Measurements from ENCODE around the gene PRXL2C. TPM values are rescaled to one million over a fixed set of nuclear protein-coding genes. Genes with fewer than 3 reads are reported as not detected.
A peak's percentile ranks its signal among the peaks of the same experiment; 100 is the strongest.

Gene PRXL2C
- total and polyA plus RNA-seq, 2 of the 8 experiments (the other 6 are each of a cell fraction or from before 2014, with no cell fraction given), result 2.8 to 7.3 TPM

DNA sequence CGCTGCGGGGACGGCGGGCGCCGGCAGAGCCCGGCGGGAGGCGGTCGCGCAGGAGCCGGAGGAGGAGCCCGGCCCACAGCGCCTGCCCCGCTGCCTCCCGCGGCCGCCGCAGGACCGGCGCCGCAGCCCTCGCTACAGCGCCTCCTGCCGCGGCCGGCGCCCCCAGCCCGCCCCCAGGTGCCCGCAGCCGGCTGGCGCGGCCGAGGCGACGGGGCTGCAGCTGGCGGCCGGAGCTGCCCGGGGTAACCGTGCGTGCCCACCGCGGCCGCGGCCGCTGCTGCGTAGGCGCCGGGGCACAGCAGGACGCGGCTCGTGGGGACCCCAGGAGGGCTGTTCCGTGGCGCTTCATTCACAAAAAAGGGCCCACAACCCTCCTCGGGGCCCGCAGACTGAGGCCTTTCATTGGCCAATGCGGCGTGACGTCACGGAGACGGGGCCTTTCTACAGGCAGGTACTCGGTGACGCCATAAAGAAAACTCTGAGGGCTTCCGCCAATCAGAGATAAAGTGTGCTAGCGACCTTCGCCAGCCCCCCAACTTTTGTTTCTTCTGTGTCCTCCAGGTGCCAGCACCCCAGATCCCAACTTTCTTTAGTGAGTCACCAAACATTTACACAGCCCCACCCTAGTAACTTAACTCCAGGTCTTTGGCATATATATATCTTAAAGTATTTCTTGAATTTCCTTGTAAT is 35.5 kb downstream of the PRXL2C start, which contains the start of gene CDC14B:
TSS of gene CDC14B (minus strand) at position 353 of the 690 bp plus-strand sequence. CDS start 465 bp downstream, outside the sequence.
- peak; percentile 60 to 96 for DNase-seq (ENCODE audit: low read depth in 1 of 2, low spot score in 2 of 2)
- WGBS, 2 experiments (ENCODE audit: extremely low coverage in 1 of 2, insufficient coverage in 1 of 2, insufficient read length in 1 of 2, insufficient replicate concordance in 2 of 2, low coverage in 1 of 2, low lambda C conversion rate in 2 of 2, missing lambda C conversion rate in 1 of 2), result 1% methylated on average over 44 of the region's 66 CpGs; no CpG with 5 or more reads in 1 of the 2 experiments
- Histone ChIP-seq H4K20me1 (replicated peaks in 1 of 2; ENCODE audit: control insufficient read depth in 1 of 2, insufficient read depth in 2 of 2, low read length in 2 of 2) (peaks cover 15% of the 10 kb centered on the region in 2 experiments), H3K36me3 (ENCODE audit: control insufficient read depth in 2 of 4, insufficient read depth in 4 of 4, low read length in 3 of 4) (no peaks in the 10 kb centered on the region), H3K14ac (ENCODE audit: insufficient read length) (no peak within 1 kb of the TSS), H4K8ac (ENCODE audit: extremely low read depth, insufficient read depth, low read length) (peak within 1 kb of the TSS; percentile 82; the same call in 1 of the 2 replicates), H2AFZ (ENCODE audit: low read length) (0 out of 2 replicates have a peak within 1 kb of the TSS, but pooled peaks have one; percentile 10), H3K23me2 (ENCODE audit: low read depth, low read length) (peaks cover 17% of the 10 kb centered on the region), H3K9me3 (ENCODE audit: insufficient read depth in 2 of 2, low read depth in 1 of 2, low read length in 1 of 2) (no peaks in the 10 kb centered on the region), H3K27ac (ENCODE audit: low read depth, low read length) (no peak within 1 kb of the TSS), H3K4me2 (ENCODE audit: insufficient read depth in 1 of 2, low read depth in 2 of 2, low read length in 2 of 2) (peak within 1 kb of the TSS; percentile 82 to 98), H2BK15ac (ENCODE audit: low read length) (no peak within 1 kb of the TSS), H3K9ac (replicated peaks in 1 of 4; ENCODE audit: extremely low read depth in 1 of 4, low read depth in 3 of 4, low read length in 3 of 4) (peak within 1 kb of the TSS; percentile 16 to 53 (median 34); a peak in 5 of 7 replicates), H2BK12ac (ENCODE audit: low read depth, low read length) (no peak within 1 kb of the TSS), H4K91ac (replicated peaks; ENCODE audit: insufficient read length, low read length) (no peak within 1 kb of the TSS), H3K27me3 (replicated peaks in 1 of 4; ENCODE audit: control insufficient read depth in 3 of 4, extremely low read depth in 1 of 4, insufficient read depth in 3 of 4, low read length in 3 of 4) (peaks cover 0 to 13% (median 6%) of the 10 kb centered on the region in 4 experiments; a peak in 5 of 7 replicates), H3K4me3 (ENCODE audit: extremely low read depth in 1 of 4, insufficient read depth in 2 of 4, low read depth in 3 of 4, low read length in 4 of 4) (peak within 1 kb of the TSS; percentile 51 to 85 (median 72)), H2BK20ac (ENCODE audit: low read length) (no peak within 1 kb of the TSS), H3K56ac (replicated peaks; ENCODE audit: insufficient read length, low read depth, low read length) (no peak within 1 kb of the TSS), H3K4ac (replicated peaks; ENCODE audit: insufficient read length, low read depth, low read length) (no peak within 1 kb of the TSS), H3K18ac (ENCODE audit: extremely low read depth, low read length) (peak within 1 kb of the TSS; percentile 63; the same call in 1 of the 2 replicates), H2BK5ac (ENCODE audit: low read depth, low read length) (no peak within 1 kb of the TSS; the same call in 1 of the 2 replicates), H2AK5ac (ENCODE audit: low read depth, low read length) (no peak within 1 kb of the TSS), H3K4me1 (replicated peaks in 1 of 4; ENCODE audit: control insufficient read depth in 3 of 4, insufficient read depth in 4 of 4, low read length in 3 of 4) (peaks cover 4 to 12% (median 10%) of the 10 kb centered on the region in 4 experiments), H3K23ac (ENCODE audit: insufficient read length) (no peak within 1 kb of the TSS), H3K79me2 (ENCODE audit: control insufficient read depth in 1 of 2, insufficient read depth in 2 of 2, low read length in 2 of 2) (peaks cover 2 to 37% of the 10 kb centered on the region in 2 experiments; a peak in 2 of 4 replicates), H2BK120ac (replicated peaks; ENCODE audit: low read depth, low read length) (peak within 1 kb of the TSS; percentile 3), H3K79me1 (ENCODE audit: low read depth, low read length) (peaks cover 5% of the 10 kb centered on the region; the same call in 1 of the 2 replicates), H4K5ac (ENCODE audit: insufficient read length, low read depth, low read length) (no peak within 1 kb of the TSS)
- CTCF ChIA-PET (ENCODE audit: partially characterized antibody), result interaction anchor here (1.0 to 2.0 kb wide), 6 partner anchors 9 to 186 kb away, joined by 3 to 5 read pairs (median 4); no protein-coding TSS in a partner anchor
- POLR2A ChIA-PET (ENCODE audit: partially characterized antibody), result interaction anchor here (0.7 kb wide), 1 partner anchor 16 kb away, joined by 3 read pairs; no protein-coding TSS in a partner anchor
- peak; percentile 84 for FAIRE-seq
- TF ChIP-seq JUND (IDR thresholded peaks at IDR 0.05; ENCODE audit: low read length) (no peak), BACH1 (IDR thresholded peaks at IDR 0.05; ENCODE audit: low read length) (peak; percentile 24; the same call in 1 of the 2 replicates), CTBP2 (IDR thresholded peaks at IDR 0.05; ENCODE audit: borderline replicate concordance, insufficient read depth, insufficient read length, low read length) (peak; percentile 21), PHF8 (conservative IDR thresholded peaks at IDR 0.05; ENCODE audit: low read depth, low read length) (0 out of 2 replicates have a peak, but pooled peaks have one; percentile 14), MAFK (IDR thresholded peaks at IDR 0.05; ENCODE audit: low read depth, low read length) (no peak), CHD2 (IDR thresholded peaks at IDR 0.05; ENCODE audit: low read length) (peak; percentile 60; the same call in 1 of the 2 replicates), TAF7 (optimal IDR thresholded peaks at IDR 0.05; ENCODE audit: borderline replicate concordance, low read depth, low read length) (peak; percentile 30)
- TF ChIP-seq, protein P1, sequence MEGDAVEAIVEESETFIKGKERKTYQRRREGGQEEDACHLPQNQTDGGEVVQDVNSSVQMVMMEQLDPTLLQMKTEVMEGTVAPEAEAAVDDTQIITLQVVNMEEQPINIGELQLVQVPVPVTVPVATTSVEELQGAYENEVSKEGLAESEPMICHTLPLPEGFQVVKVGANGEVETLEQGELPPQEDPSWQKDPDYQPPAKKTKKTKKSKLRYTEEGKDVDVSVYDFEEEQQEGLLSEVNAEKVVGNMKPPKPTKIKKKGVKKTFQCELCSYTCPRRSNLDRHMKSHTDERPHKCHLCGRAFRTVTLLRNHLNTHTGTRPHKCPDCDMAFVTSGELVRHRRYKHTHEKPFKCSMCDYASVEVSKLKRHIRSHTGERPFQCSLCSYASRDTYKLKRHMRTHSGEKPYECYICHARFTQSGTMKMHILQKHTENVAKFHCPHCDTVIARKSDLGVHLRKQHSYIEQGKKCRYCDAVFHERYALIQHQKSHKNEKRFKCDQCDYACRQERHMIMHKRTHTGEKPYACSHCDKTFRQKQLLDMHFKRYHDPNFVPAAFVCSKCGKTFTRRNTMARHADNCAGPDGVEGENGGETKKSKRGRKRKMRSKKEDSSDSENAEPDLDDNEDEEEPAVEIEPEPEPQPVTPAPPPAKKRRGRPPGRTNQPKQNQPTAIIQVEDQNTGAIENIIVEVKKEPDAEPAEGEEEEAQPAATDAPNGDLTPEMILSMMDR (IDR thresholded peaks at IDR 0.05; ENCODE audit: control extremely low read depth in 1 of 3, insufficient read depth in 1 of 3, low read depth in 1 of 3, low read length in 3 of 3), result peak in 2 of 3 experiments; percentile 5 to 26; a peak in 3 of 4 replicates
